8988T (cell line): Measurements from ENCODE around the gene H2BW1.
"Not testable (repeated sequence)": the region's sequence is repeated elsewhere in the genome, so short reads cannot be mapped to it uniquely, and the experiment has no call there.

Experiments
- DNase-seq: peaks from one replicate; pipeline ENCODE4 v3.0.0; 2011

Gene H2BW1

GRCh38 chrX:104013606-104014005 lies at the start of gene H2BW1:
Gene H2BW1 (minus strand): TSS chrX:104013708. CDS start chrX:104013576, 132 bp downstream.
- no peak for DNase-seq

GRCh38 chrX:104062636-104063035 lies 49.1 kb upstream of the H2BW1 start:
- DNase-seq = not testable (repeated sequence)

GRCh38 chrX:104054956-104055355 lies 41.4 kb upstream of the H2BW1 start:
- DNase-seq = not testable (repeated sequence)

GRCh38 chrX:104047171-104047570 lies 33.7 kb upstream of the H2BW1 start:
- no peak for DNase-seq

GRCh38 chrX:104045642-104046041 lies 32.1 kb upstream of the H2BW1 start:
- no peak for DNase-seq

GRCh38 chrX:104041003-104041402 lies 27.5 kb upstream of the H2BW1 start:
- DNase-seq = no peak

GRCh38 chrX:104039689-104040505 lies 26.4 kb upstream of the H2BW1 start, which contains the start of gene H2BW2:
Gene H2BW2 (plus strand): TSS chrX:104039956. CDS start chrX:104039995, 39 bp downstream.
- DNase-seq = no peak

- DNase-seq = no peak
Observed at GRCh38 chrX:104018126-104018525, 4.6 kb upstream of the H2BW1 start.

GRCh38 chrX:104015576-104015975 lies 2.1 kb upstream of the H2BW1 start:
- not testable (repeated sequence) for DNase-seq

GRCh38 chrX:104013158-104013557 lies 350 bp downstream of the H2BW1 start:
- no peak for DNase-seq

- DNase-seq = no peak
Observed at GRCh38 chrX:104008831-104009230, 4.7 kb downstream of the H2BW1 start.

- no peak for DNase-seq
Observed at GRCh38 chrX:103999234-103999633, 14.3 kb downstream of the H2BW1 start.

- not testable (repeated sequence) for DNase-seq
Observed at GRCh38 chrX:103983508-103983907, 30.0 kb downstream of the H2BW1 start.

GRCh38 chrX:103962411-103963278 lies 50.9 kb downstream of the H2BW1 start, which contains the start of gene TMSB15B:
Gene TMSB15B (plus strand): TSS chrX:103962627.
- DNase-seq = not testable (repeated sequence)
